CD4-positive, alpha-beta T cell treated with Interleukin-4 for 1 hour (primary cell): ENCODE results near the gene SREBF1.

ENCODE experiments used
- DNase-seq, 2 donors: peaks; one replicate each; pipeline ENCODE4 v3.0.0-alpha.2; 2020 to 2022

SREBF1 gene

GRCh38 chr17:17857496-17857895, 20.7 kb upstream of the SREBF1 start:
- no peak for DNase-seq

- DNase-seq: no peak
Measured at GRCh38 chr17:17856386-17856785, 19.6 kb upstream of the SREBF1 start.

- no peak for DNase-seq
Measured at GRCh38 chr17:17855976-17856375, 19.2 kb upstream of the SREBF1 start.

- DNase-seq: no peak
Measured at GRCh38 chr17:17853811-17854447, 17.1 kb upstream of the SREBF1 start.

- DNase-seq: no peak
Measured at GRCh38 chr17:17852930-17853329, 16.1 kb upstream of the SREBF1 start.

GRCh38 chr17:17851103-17852002, 14.6 kb upstream of the SREBF1 start:
- DNase-seq: no peak

- DNase-seq: peak; percentile 77 to 84
Measured at GRCh38 chr17:17849845-17850373, 13.1 kb upstream of the SREBF1 start.

GRCh38 chr17:17849147-17849820, 12.5 kb upstream of the SREBF1 start:
- peak; percentile 88 to 90 for DNase-seq

GRCh38 chr17:17848311-17849082, 11.7 kb upstream of the SREBF1 start:
- no peak for DNase-seq

GRCh38 chr17:17847726-17848125, 10.9 kb upstream of the SREBF1 start:
- no peak for DNase-seq

- DNase-seq: no peak
Measured at GRCh38 chr17:17847118-17847689, 10.4 kb upstream of the SREBF1 start.

GRCh38 chr17:17846645-17847044, 9.9 kb upstream of the SREBF1 start:
- no peak for DNase-seq

- no peak for DNase-seq
Measured at GRCh38 chr17:17846003-17846402, 9.2 kb upstream of the SREBF1 start.

GRCh38 chr17:17845046-17845775, 8.4 kb upstream of the SREBF1 start:
- no peak for DNase-seq

- no peak for DNase-seq
Measured at GRCh38 chr17:17844500-17844899, 7.7 kb upstream of the SREBF1 start.

- no peak for DNase-seq
Measured at GRCh38 chr17:17844079-17844478, 7.3 kb upstream of the SREBF1 start.

GRCh38 chr17:17843096-17843495, 6.3 kb upstream of the SREBF1 start:
- no peak for DNase-seq

GRCh38 chr17:17842111-17842876, 5.5 kb upstream of the SREBF1 start:
- no peak for DNase-seq

GRCh38 chr17:17841601-17842025, 4.8 kb upstream of the SREBF1 start:
- no peak for DNase-seq

GRCh38 chr17:17840751-17841591, 4.2 kb upstream of the SREBF1 start:
- DNase-seq: no peak
